Hippocampal formation (tissue), 2 donors: ENCODE data around the gene MMP10.
A peak's percentile ranks its signal among the peaks of the same experiment; 100 is the strongest.

Experiments
- DNase-seq, 2 donors: peaks; one replicate each; lab custom pipeline; 2025; lab: John Stamatoyannopoulos, UW

MMP10 gene

GRCh38 chr11:102727890-102728289 is 52.5 kb downstream of the MMP10 start:
- no peak for DNase-seq

DNA sequence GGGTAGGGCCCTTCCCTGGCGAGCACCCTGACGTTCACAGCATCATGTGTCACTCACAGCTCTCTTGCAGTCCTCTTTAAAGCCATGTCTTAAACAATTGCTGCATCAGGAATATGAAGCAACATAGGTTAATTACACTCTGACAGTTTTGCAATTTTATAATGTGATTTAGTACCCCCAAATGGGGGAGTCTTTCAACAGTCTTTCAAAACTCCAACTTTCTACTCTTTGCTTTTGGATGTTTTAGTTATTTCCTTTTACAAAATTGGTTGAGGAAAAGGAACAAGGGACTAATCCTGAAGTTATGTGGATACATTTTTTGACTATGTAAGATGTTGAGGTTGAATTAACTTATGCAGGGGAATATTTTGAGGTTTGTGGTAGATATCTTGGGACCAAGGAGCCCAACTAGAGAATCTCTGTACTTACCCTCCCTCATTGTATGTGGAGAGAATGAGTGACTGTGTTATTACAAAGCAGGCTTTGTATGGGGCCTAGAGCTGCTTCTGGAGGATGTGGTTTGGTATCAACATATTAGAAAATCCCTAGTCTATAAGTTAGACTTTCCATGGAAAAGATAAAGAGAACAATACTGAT is 55.4 kb downstream of the MMP10 start, which contains the start of gene MMP8:
Gene MMP8 (minus strand): TSS at position 51 of the 597 bp plus-strand sequence. CDS start 99 bp downstream, outside the sequence.
- DNase-seq = peak in 1 of 2 donors; percentile 3

- DNase-seq = no peak
These were observed 57.6 kb downstream of the MMP10 start for GRCh38 chr11:102722821-102723220.
